K562 (cell line): ENCODE data around the gene OSCP1. TPM values are rescaled to one million over a fixed set of nuclear protein-coding genes. Genes with fewer than 3 reads are reported as not detected.

ENCODE experiments used
- ARHGAP35 ChIP-seq: fragments of 450-650 bp; IDR thresholded peaks from 2 replicates; pipeline ENCODE4 v1.6.1; 2018; ENCODE audit not compliant: partially characterized antibody
- ASH1L ChIP-seq: fragments of 450-650 bp; IDR thresholded peaks from 2 replicates; pipeline ENCODE4 v1.6.1; 2018; ENCODE audit warnings: borderline replicate concordance, mild to moderate bottlenecking, low read depth; ENCODE audit not compliant: partially characterized antibody
- BHLHE40 ChIP-seq: IDR thresholded peaks from 2 replicates; pipeline ENCODE4 v1.6.1; 2011; ENCODE audit warnings: low read length, improper control_type of control experiment
- CEBPB ChIP-seq: fragments of 450-650 bp; IDR thresholded peaks from 2 replicates; pipeline ENCODE4 v1.6.1; 2016; ENCODE audit warnings: missing genetic modification characterization, missing compliant biosample characterization
- E2F3 ChIP-seq: fragments of 250-450 bp; sonication (Bioruptor Pico); IDR thresholded peaks from 2 replicates; pipeline ENCODE4 v1.4.0; 2020; ENCODE audit warnings: mild to moderate bottlenecking
- EP300 ChIP-seq: IDR thresholded peaks from 2 replicates; pipeline ENCODE4 v1.6.1; 2012; ENCODE audit warnings: low read length, improper control_type of control experiment
- ETS1 ChIP-seq: conservative IDR thresholded peaks from 2 replicates; pipeline ENCODE4 v1.6.1; 2011; ENCODE audit warnings: low read depth, mild to moderate bottlenecking, low read length; ENCODE audit not compliant: control insufficient read depth
- HMG20A ChIP-seq: fragments of 450-650 bp; formaldehyde crosslinking; conservative IDR thresholded peaks from 2 replicates; pipeline ENCODE4 v1.4.0; 2020; ENCODE audit warnings: mild to moderate bottlenecking, mixed read lengths
- HNRNPK ChIP-seq: fragments of 200-400 bp; formaldehyde crosslinking; IDR thresholded peaks from one replicate; pipeline ENCODE4 v1.6.1; 2018; ENCODE audit warnings: mild to moderate bottlenecking, low read depth, low read length; ENCODE audit not compliant: poor library complexity, severe bottlenecking
- HNRNPUL1 ChIP-seq: fragments of 200-400 bp; formaldehyde crosslinking; IDR thresholded peaks from 2 replicates; pipeline ENCODE4 v1.6.1; 2017; ENCODE audit warnings: low read length
- ID3 ChIP-seq, 2 experiments: fragments of 250-450 bp in 1 of 2; fragments of 450-650 bp in 1 of 2; sonication (Bioruptor Pico) in 1 of 2; IDR thresholded peaks; 2 replicates each; pipeline versions ENCODE4 v1.6.1 to v1.8.0; 2016 to 2021; ENCODE audit warnings: mild to moderate bottlenecking in 2 of 2, moderate library complexity in 2 of 2, missing compliant biosample characterization in 1 of 2, missing genetic modification characterization in 1 of 2
- IFI16 ChIP-seq: fragments of 250-450 bp; sonication (Bioruptor Pico); IDR thresholded peaks from 2 replicates; pipeline ENCODE4 v2.1.2; 2022; ENCODE audit warnings: mild to moderate bottlenecking, inconsistent platforms
- MIER1 ChIP-seq: fragments of 450-650 bp; IDR thresholded peaks from 2 replicates; pipeline ENCODE4 v1.6.1; 2016; ENCODE audit warnings: antibody characterized with exemption, mild to moderate bottlenecking, low read depth
- RCOR1 ChIP-seq, 2 experiments: IDR thresholded peaks; 2 replicates each; pipeline ENCODE4 v1.6.1; 2012; ENCODE audit warnings: low read depth in 2 of 2, low read length in 2 of 2, borderline replicate concordance in 1 of 2, improper control_type of control experiment in 1 of 2
- TCFL5 ChIP-seq: fragments of 250-450 bp; sonication (Bioruptor Pico); conservative IDR thresholded peaks from 2 replicates; pipeline ENCODE4 v1.6.1; 2021; ENCODE audit warnings: mild to moderate bottlenecking, moderate library complexity, matching md5 sums
- USF1 ChIP-seq: sonication (generic); formaldehyde crosslinking; IDR thresholded peaks from 2 replicates; pipeline ENCODE4 v1.9.0; 2022; ENCODE audit warnings: mild to moderate bottlenecking, missing genetic modification reagents
- XRCC4 ChIP-seq: IDR thresholded peaks from one replicate; pipeline ENCODE4 v1.6.1; 2011; ENCODE audit not compliant: insufficient read depth, insufficient read length; ENCODE audit errors: extremely low read depth
- ZKSCAN8 ChIP-seq: fragments of 200-800 bp; sonication (Bioruptor generic); IDR thresholded peaks from 2 replicates; pipeline ENCODE4 v1.6.1; 2016; ENCODE audit warnings: missing genetic modification characterization, missing compliant biosample characterization
- ZNF134 ChIP-seq: fragments of 250-450 bp; sonication (Bioruptor Pico); conservative IDR thresholded peaks from 2 replicates; pipeline ENCODE4 v1.4.0; 2020
- ZNF232 ChIP-seq: sonication (generic); formaldehyde crosslinking; IDR thresholded peaks from 2 replicates; pipeline ENCODE4 v1.8.0; 2022; ENCODE audit warnings: mild to moderate bottlenecking, missing genetic modification reagents
- ZNF253 ChIP-seq: fragments of 250-450 bp; sonication (Bioruptor Pico); conservative IDR thresholded peaks from 2 replicates; pipeline ENCODE4 v1.6.1; 2021; ENCODE audit warnings: mild to moderate bottlenecking
- ZNF583 ChIP-seq: fragments of 250-450 bp; sonication (Bioruptor Pico); IDR thresholded peaks from 2 replicates; pipeline ENCODE4 v1.4.0; 2020
- polyA plus RNA-seq, 8 experiments: library from polyadenylated mRNA; depleted of rRNA in 4 of 8; stranded (reverse) in 5 of 8; unstranded in 3 of 8; fragments of >200 nt; fragmentation: Nextera tagmentation in 2 of 8; fragmentation: Illumina TruSeq in 1 of 8; extraction: Ambion mirVana in 2 of 8; extraction: Trizol in 1 of 8; gene quantifications; 2 replicates each; pipeline versions ENCODE4 v1.2.1 to v1.2.3, GENCODE V29; 2011 to 2014; ENCODE audit warnings: inconsistent platforms in 1 of 8, missing spikeins in 1 of 8
- total RNA-seq, 7 experiments: library from RNA; depleted of rRNA in 6 of 7; stranded (reverse); fragments of >200 nt in 6 of 7; fragmentation: Illumina TruSeq in 2 of 7; extraction: Trizol in 2 of 7; gene quantifications; 2 replicates each; pipeline versions ENCODE4 v1.2.1 to v1.2.3, GENCODE V29; 2011 to 2021; ENCODE audit warnings: low replicate concordance in 1 of 7
- TF ChIP-seq, protein P1 (sequence below): IDR thresholded peaks from 2 replicates; pipeline ENCODE4 v1.6.1; 2012; ENCODE audit warnings: low read depth, low read length, improper control_type of control experiment, borderline replicate concordance
- TF ChIP-seq, protein P2 (sequence below): fragments of 200-800 bp; sonication (Bioruptor generic); IDR thresholded peaks from 2 replicates; pipeline ENCODE4 v1.6.1; 2017; ENCODE audit warnings: missing genetic modification characterization, missing compliant biosample characterization

OSCP1 gene
- total and polyA plus RNA-seq, 9 of the 15 experiments (the other 6 are each of a cell fraction or from before 2014, with no cell fraction given), result 0.15 to 0.40 (median 0.33) TPM; not detected in 5

DNA sequence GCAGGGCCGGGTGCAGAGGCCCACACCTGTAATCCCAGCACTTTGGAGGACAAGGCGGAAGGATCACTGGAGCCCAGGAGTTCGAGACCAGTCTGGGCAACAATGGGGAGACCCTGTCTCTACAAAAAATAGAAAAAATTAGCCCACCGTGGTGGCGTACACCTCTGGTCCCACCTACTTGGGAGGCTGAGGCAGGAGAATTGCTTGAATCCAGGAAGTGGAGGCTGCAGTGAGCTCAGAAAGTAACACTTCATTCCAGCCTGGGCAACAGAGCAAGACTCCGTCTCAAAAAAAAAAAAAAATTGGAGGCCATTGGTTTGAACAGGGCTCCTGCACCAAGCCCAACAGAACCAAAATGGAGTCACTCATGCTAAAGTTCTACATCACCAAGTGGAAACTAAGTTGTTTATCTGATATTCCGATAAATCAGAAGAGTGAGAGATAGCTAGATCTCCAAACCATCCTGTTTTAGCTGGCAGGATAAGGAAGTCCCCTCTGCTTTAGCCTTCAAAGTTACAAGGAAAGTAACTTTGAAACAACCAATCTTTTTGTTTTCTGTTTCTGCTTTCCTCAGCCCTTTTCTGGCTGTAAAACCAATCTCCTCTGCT is 51.8 kb downstream of the OSCP1 start (continued):
- TF ChIP-seq CEBPB (tag), result no peak
- TF ChIP-seq USF1, result no peak
- TF ChIP-seq XRCC4, result no peak
- TF ChIP-seq MIER1, result no peak
- TF ChIP-seq RCOR1 (IDR thresholded peaks at IDR 0.05; ENCODE audit: borderline replicate concordance in 1 of 2, low read depth in 2 of 2, low read length in 2 of 2), result no peak
- no peak for TF ChIP-seq BHLHE40
- TF ChIP-seq IFI16, result 0 out of 2 replicates have a peak, but pooled peaks have one; percentile 67
- TF ChIP-seq ID3 (CRISPR knock-in tag; IDR thresholded peaks at IDR 0.05), result peak; percentile 87
- TF ChIP-seq ID3 (tag; IDR thresholded peaks at IDR 0.05), result peak; percentile 99
- TF ChIP-seq, protein P1, sequence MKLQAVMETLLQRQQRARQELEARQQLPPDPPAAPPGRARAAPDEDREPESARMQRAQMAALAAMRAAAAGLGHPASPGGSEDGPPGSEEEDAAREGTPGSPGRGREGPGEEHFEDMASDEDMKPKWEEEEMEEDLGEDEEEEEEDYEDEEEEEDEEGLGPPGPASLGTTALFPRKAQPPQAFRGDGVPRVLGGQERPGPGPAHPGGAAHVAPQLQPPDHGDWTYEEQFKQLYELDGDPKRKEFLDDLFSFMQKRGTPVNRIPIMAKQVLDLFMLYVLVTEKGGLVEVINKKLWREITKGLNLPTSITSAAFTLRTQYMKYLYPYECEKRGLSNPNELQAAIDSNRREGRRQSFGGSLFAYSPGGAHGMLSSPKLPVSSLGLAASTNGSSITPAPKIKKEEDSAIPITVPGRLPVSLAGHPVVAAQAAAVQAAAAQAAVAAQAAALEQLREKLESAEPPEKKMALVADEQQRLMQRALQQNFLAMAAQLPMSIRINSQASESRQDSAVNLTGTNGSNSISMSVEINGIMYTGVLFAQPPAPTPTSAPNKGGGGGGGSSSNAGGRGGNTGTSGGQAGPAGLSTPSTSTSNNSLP, result no peak
- TF ChIP-seq E2F3, result peak; percentile 70; the same call in 1 of the 2 replicates
- TF ChIP-seq ASH1L, result no peak
- TF ChIP-seq ZKSCAN8 (CRISPR knock-in tag), result peak; percentile 91
- no peak for TF ChIP-seq HNRNPUL1
- no peak for TF ChIP-seq HNRNPK
- TF ChIP-seq, protein P2, sequence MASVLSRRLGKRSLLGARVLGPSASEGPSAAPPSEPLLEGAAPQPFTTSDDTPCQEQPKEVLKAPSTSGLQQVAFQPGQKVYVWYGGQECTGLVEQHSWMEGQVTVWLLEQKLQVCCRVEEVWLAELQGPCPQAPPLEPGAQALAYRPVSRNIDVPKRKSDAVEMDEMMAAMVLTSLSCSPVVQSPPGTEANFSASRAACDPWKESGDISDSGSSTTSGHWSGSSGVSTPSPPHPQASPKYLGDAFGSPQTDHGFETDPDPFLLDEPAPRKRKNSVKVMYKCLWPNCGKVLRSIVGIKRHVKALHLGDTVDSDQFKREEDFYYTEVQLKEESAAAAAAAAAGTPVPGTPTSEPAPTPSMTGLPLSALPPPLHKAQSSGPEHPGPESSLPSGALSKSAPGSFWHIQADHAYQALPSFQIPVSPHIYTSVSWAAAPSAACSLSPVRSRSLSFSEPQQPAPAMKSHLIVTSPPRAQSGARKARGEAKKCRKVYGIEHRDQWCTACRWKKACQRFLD, result peak; percentile 97; the same call in 1 of the 2 replicates
- no peak for TF ChIP-seq ETS1
- TF ChIP-seq ARHGAP35, result no peak
- no peak for TF ChIP-seq ZNF232 (CRISPR knock-in tag)
- TF ChIP-seq ZNF253, result no peak
- TF ChIP-seq HMG20A (CRISPR knock-in tag), result no peak
- TF ChIP-seq TCFL5 (CRISPR knock-in tag), result peak; percentile 85
- peak; percentile 69 for TF ChIP-seq ZNF134 (CRISPR knock-in tag)
- TF ChIP-seq EP300, result no peak
- TF ChIP-seq ZNF583, result peak; percentile 96
